LoVo (cell line): ENCODE measurements around the gene PKDREJ.
A peak's percentile ranks its signal among the peaks of the same experiment; 100 is the strongest.
"Not testable (repeated sequence)": the region's sequence is repeated elsewhere in the genome, so short reads cannot be mapped to it uniquely, and the experiment has no call there.

Source experiments
- DNase-seq: peaks from one replicate; pipeline ENCODE4 v3.0.0-alpha.2; 2016; ENCODE audit warnings: low spot score

Gene PKDREJ

GRCh38 chr22:46263216-46263590, at the start of gene PKDREJ:
Gene PKDREJ (minus strand): TSS chr22:46263343. CDS start chr22:46263322, 21 bp downstream.
- no peak for DNase-seq

- DNase-seq: not testable (repeated sequence)
Measured at GRCh38 chr22:46312848-46313247, 49.7 kb upstream of the PKDREJ start.

GRCh38 chr22:46312056-46312455, 48.9 kb upstream of the PKDREJ start:
- DNase-seq: no peak

GRCh38 chr22:46309526-46310085, 46.5 kb upstream of the PKDREJ start:
- no peak for DNase-seq

GRCh38 chr22:46308283-46308988, 45.3 kb upstream of the PKDREJ start:
- DNase-seq: no peak

- DNase-seq: no peak
Measured at GRCh38 chr22:46303347-46303965, 40.3 kb upstream of the PKDREJ start.

- no peak for DNase-seq
Measured at GRCh38 chr22:46300491-46300890, 37.3 kb upstream of the PKDREJ start.

- no peak for DNase-seq
Measured at GRCh38 chr22:46299101-46299500, 36.0 kb upstream of the PKDREJ start.

GRCh38 chr22:46297151-46297812, 34.1 kb upstream of the PKDREJ start:
- DNase-seq: no peak

GRCh38 chr22:46296257-46297150, 33.4 kb upstream of the PKDREJ start, which contains the start of gene GTSE1:
Gene GTSE1 (plus strand): TSS chr22:46296870. CDS start chr22:46297401, 531 bp downstream.
- DNase-seq: peak; percentile 98

- peak; percentile 6 for DNase-seq
Measured at GRCh38 chr22:46295277-46295971, 32.3 kb upstream of the PKDREJ start.

- DNase-seq: no peak
Measured at GRCh38 chr22:46294784-46295183, 31.6 kb upstream of the PKDREJ start.

- no peak for DNase-seq
Measured at GRCh38 chr22:46293577-46294260, 30.6 kb upstream of the PKDREJ start.

GRCh38 chr22:46292732-46293131, 29.6 kb upstream of the PKDREJ start:
- no peak for DNase-seq

- no peak for DNase-seq
Measured at GRCh38 chr22:46292173-46292572, 29.0 kb upstream of the PKDREJ start.

GRCh38 chr22:46290843-46291785, 28.0 kb upstream of the PKDREJ start:
- no peak for DNase-seq

GRCh38 chr22:46290121-46290842, 27.1 kb upstream of the PKDREJ start:
- DNase-seq: no peak

GRCh38 chr22:46289244-46289891, 26.2 kb upstream of the PKDREJ start:
- no peak for DNase-seq
